GM23248 (cell line): Measurements from ENCODE around the gene SNX11. TPM values are rescaled to one million over a fixed set of nuclear protein-coding genes. Genes with fewer than 3 reads are reported as not detected.

ENCODE experiments used
- DNase-seq: peaks from one replicate; pipeline ENCODE4 v3.0.0-alpha.2; 2015
- H2AFZ ChIP-seq: fragments of 200-600 bp; sonication (generic); 2 replicates; pipeline ENCODE4 v1.6.1; 2016; ENCODE audit warnings: antibody characterized with exemption
- H3F3A ChIP-seq: fragments of 200-600 bp; sonication (generic); 2 replicates; pipeline ENCODE4 v1.6.1; 2016; ENCODE audit warnings: mild to moderate bottlenecking, antibody characterized with exemption, mixed run types; ENCODE audit not compliant: insufficient read depth
- H3K27ac ChIP-seq: fragments of 200-600 bp; sonication (generic); 2 replicates; pipeline ENCODE4 v1.5.1; 2016; ENCODE audit warnings: mild to moderate bottlenecking
- H3K27me3 ChIP-seq: fragments of 200-600 bp; sonication (generic); replicated peaks from 2 replicates; pipeline ENCODE4 v1.6.1; 2016; ENCODE audit warnings: mild to moderate bottlenecking; ENCODE audit not compliant: insufficient read depth
- H3K36me3 ChIP-seq: fragments of 200-600 bp; sonication (generic); 2 replicates; pipeline ENCODE4 v1.6.1; 2016; ENCODE audit warnings: low read depth, mild to moderate bottlenecking
- H3K4me1 ChIP-seq: fragments of 200-600 bp; sonication (generic); 2 replicates; pipeline ENCODE4 v1.6.1; 2016; ENCODE audit warnings: mild to moderate bottlenecking; ENCODE audit not compliant: insufficient read depth
- H3K4me2 ChIP-seq: fragments of 200-600 bp; sonication (generic); one replicate; pipeline ENCODE4 v1.6.1; 2016; ENCODE audit warnings: mild to moderate bottlenecking; ENCODE audit not compliant: unreplicated experiment
- H3K4me3 ChIP-seq: fragments of 200-600 bp; sonication (generic); 2 replicates; pipeline ENCODE4 v1.5.1; 2016; ENCODE audit warnings: mild to moderate bottlenecking
- H3K79me2 ChIP-seq: fragments of 200-600 bp; sonication (generic); 2 replicates; pipeline ENCODE4 v1.6.1; 2016; ENCODE audit warnings: mild to moderate bottlenecking; ENCODE audit not compliant: insufficient read depth
- H3K9ac ChIP-seq: fragments of 200-600 bp; sonication (generic); 2 replicates; pipeline ENCODE4 v1.6.1; 2016; ENCODE audit warnings: mild to moderate bottlenecking
- H3K9me2 ChIP-seq: fragments of 200-600 bp; sonication (generic); 2 replicates; pipeline ENCODE4 v1.6.1; 2016; ENCODE audit warnings: mixed run types, mild to moderate bottlenecking, moderate library complexity; ENCODE audit not compliant: insufficient read depth
- H3K9me3 ChIP-seq: fragments of 200-600 bp; sonication (generic); one replicate; pipeline ENCODE4 v1.6.1; 2017; ENCODE audit warnings: low read depth
- H4K20me1 ChIP-seq: fragments of 200-600 bp; sonication (generic); 2 replicates; pipeline ENCODE4 v1.6.0; 2016; ENCODE audit not compliant: insufficient read depth
- EZH2 ChIP-seq: fragments of 200-600 bp; sonication (generic); IDR thresholded peaks from 2 replicates; pipeline ENCODE4 v1.6.1; 2018; ENCODE audit warnings: antibody characterized with exemption, mild to moderate bottlenecking; ENCODE audit not compliant: insufficient read depth, poor library complexity, severe bottlenecking
- EZH2phosphoT487 ChIP-seq: fragments of 200-600 bp; sonication (generic); IDR thresholded peaks from 2 replicates; pipeline ENCODE4 v1.6.1; 2018; ENCODE audit warnings: antibody characterized with exemption, moderate library complexity, mild to moderate bottlenecking, low read depth; ENCODE audit not compliant: insufficient read depth
- WGBS, 2 experiments: methylation state at CpG; one replicate each; pipeline ENCODE4 v1.1.6; 2015 to 2017; ENCODE audit warnings: low lambda C conversion rate in 2 of 2, low coverage in 1 of 2; ENCODE audit errors: missing lambda C conversion rate in 2 of 2; 5-methylcytosine and 5-hydroxymethylcytosine counted together
- in situ Hi-C: fragments of 300-500 bp; cut with MboI; formaldehyde crosslinking; loops from 2 replicates; pipeline ENCODE4 v1.15.0; 2020
- polyA plus RNA-seq: library from polyadenylated mRNA; unstranded; fragments of >200 nt; fragmentation: Nextera tagmentation; extraction: Ambion mirVana; gene quantifications from 2 replicates; pipeline ENCODE4 v1.2.1, GENCODE V29; 2016
- total RNA-seq: library from RNA; depleted of rRNA; stranded (reverse); fragments of >200 nt; shearing (Covaris generic); gene quantifications from 2 replicates; pipeline ENCODE4 v1.2.3, GENCODE V29; 2014

SNX11 gene
- total and polyA plus RNA-seq, 2 experiments from 2014 or later = 14.7 to 17.5 TPM

DNA sequence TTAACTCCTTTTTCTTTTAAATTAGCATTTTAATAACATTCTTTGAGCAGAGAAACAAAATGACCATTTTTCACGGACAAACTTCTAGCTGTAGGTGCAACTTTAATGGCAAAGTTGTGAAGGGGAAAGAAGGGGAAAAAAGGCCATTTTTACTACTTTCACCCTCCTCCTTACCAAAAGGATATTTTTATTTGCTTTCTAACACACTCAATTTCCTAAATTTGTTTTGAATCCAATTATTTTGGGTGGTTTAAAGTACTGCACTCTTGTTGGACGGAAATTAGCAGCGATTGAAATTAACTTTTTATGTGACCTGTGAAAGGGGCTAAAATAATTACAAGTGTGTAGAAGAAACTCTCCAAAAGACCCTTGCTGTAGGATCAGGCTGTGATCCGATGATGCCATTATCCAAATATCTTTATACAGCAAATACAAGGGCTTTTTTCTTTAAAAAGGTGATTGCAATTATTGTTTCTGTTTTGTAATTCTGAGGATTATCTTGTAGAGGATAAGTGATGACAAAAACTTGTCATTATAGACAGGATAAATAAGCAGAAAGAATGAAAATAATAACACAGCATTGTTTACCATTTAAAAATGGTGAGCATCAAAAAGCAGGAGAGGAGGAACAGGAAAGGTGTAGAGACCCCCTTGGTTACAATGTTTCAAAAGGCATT lies 42.4 kb downstream of the SNX11 start:
- H3K9me2 ChIP-seq = no peaks in the 10 kb centered on the region
- H3K36me3 ChIP-seq = no peaks in the 10 kb centered on the region
- no peak overlapping the region for H3K27ac ChIP-seq
- in situ Hi-C loops = no loop called here
- H3K9ac ChIP-seq = no peak overlapping the region
- H3F3A ChIP-seq = no peaks in the 10 kb centered on the region
- no peak overlapping the region for H3K4me3 ChIP-seq
- H3K4me1 ChIP-seq = no peaks in the 10 kb centered on the region
- no peak for DNase-seq
- no peak overlapping the region for H3K4me2 ChIP-seq
- H3K79me2 ChIP-seq = no peaks in the 10 kb centered on the region
- no peaks in the 10 kb centered on the region for H4K20me1 ChIP-seq
- no peak for TF ChIP-seq EZH2phosphoT487
- TF ChIP-seq EZH2 = no peak
- H2AFZ ChIP-seq = no peak overlapping the region
- peaks cover 95% of the 10 kb centered on the region for H3K27me3 ChIP-seq
- H3K9me3 ChIP-seq = no peaks in the 10 kb centered on the region
- 45 to 50% methylated on average over 4 of the region's 4 CpGs for WGBS, 2 experiments

DNA sequence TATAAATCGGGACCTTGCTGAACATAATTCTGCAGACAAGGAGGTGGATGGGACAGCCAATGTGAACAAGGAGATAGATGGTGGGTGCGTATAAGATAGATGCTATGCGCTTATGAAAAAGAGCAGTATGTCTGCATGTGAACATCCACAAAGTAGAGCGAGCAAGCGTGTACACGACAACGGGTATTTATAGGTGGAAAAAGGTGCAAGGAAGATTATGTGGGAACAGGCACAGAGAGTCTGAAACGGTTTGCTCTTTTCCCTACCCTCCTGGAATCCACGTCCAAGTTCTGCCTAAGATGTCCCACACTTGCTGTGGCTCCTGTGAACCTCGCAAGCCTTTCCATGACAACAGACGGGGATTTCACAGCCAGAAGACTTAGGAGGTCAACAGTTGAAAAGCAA lies 43.0 kb downstream of the SNX11 start:
- H3K9me3 ChIP-seq = no peaks in the 10 kb centered on the region
- TF ChIP-seq EZH2phosphoT487 (no peak), EZH2 (peak; percentile 23)
- no peaks in the 10 kb centered on the region for H3K36me3 ChIP-seq
- H3K9me2 ChIP-seq = no peaks in the 10 kb centered on the region
- H3K4me2 ChIP-seq = no peak overlapping the region
- no peak for DNase-seq
- no peak overlapping the region for H3K27ac ChIP-seq
- WGBS, 2 experiments = 54 to 58% methylated on average over 11 of the region's 11 CpGs
- no peaks in the 10 kb centered on the region for H3F3A ChIP-seq
- no peaks in the 10 kb centered on the region for H4K20me1 ChIP-seq
- H2AFZ ChIP-seq = no peak overlapping the region
- peaks cover 88% of the 10 kb centered on the region for H3K27me3 ChIP-seq
- H3K4me1 ChIP-seq = no peaks in the 10 kb centered on the region
- no peak overlapping the region for H3K4me3 ChIP-seq
- in situ Hi-C loops = no loop called here
- H3K79me2 ChIP-seq = no peaks in the 10 kb centered on the region
- H3K9ac ChIP-seq = no peak overlapping the region

DNA sequence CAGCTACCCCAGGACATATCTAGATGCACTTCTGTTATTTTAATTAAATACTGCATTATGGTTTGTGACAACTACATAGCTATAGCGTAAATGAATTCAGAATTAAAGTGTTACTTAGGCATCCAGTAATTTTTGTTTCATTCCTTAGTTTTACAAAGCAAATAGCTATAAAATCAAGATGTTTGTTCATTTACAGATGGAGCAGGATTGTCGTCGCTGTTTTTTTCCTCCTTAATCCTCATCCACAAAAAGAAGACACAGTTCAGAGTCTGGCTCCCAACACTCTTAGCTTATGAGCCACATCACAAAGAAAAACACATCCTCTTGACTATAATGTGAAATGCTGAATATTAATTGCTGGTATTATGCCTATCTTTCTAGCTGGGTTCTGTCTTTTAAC lies 43.7 kb downstream of the SNX11 start:
- TF ChIP-seq EZH2phosphoT487 (no peak), EZH2 (no peak)
- Histone ChIP-seq H3K79me2 (no peaks in the 10 kb centered on the region), H3K27ac (no peak overlapping the region), H2AFZ (no peak overlapping the region), H3K4me2 (no peak overlapping the region), H3F3A (no peaks in the 10 kb centered on the region), H4K20me1 (no peaks in the 10 kb centered on the region), H3K9me2 (no peaks in the 10 kb centered on the region), H3K9ac (no peak overlapping the region), H3K9me3 (no peaks in the 10 kb centered on the region), H3K27me3 (peaks cover 82% of the 10 kb centered on the region), H3K4me1 (no peaks in the 10 kb centered on the region), H3K36me3 (no peaks in the 10 kb centered on the region), H3K4me3 (no peak overlapping the region)
- in situ Hi-C loops = no loop called here
- DNase-seq = no peak
- 58 to 64% methylated on average over 3 of the region's 3 CpGs for WGBS, 2 experiments

DNA sequence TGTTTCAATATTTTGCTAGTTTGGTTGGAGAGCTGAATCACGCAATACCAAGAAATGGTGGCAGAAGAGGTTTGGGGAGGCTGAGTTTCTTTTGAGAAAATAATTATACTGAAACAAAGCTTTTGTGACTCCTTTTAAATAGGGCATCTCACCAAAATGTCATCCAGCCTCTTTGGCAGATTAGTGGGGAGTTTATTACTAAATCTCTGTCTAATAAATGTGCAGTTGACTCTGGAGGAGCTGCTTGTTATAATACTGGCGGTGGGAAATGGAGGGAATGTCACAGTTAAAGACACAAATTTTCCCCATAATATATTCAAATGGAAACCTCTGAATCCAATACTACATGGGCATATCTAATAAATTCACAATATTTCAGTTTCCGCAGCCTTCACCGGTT lies 44.7 kb downstream of the SNX11 start:
- TF ChIP-seq EZH2phosphoT487 (no peak), EZH2 (no peak)
- peaks cover 71% of the 10 kb centered on the region for H3K27me3 ChIP-seq
- no peaks in the 10 kb centered on the region for H3K79me2 ChIP-seq
- H3K36me3 ChIP-seq = no peaks in the 10 kb centered on the region
- no peaks in the 10 kb centered on the region for H4K20me1 ChIP-seq
- no peak overlapping the region for H3K9ac ChIP-seq
- no peaks in the 10 kb centered on the region for H3K4me1 ChIP-seq
- H3F3A ChIP-seq = no peaks in the 10 kb centered on the region
- no peak for DNase-seq
- no peaks in the 10 kb centered on the region for H3K9me2 ChIP-seq
- H3K9me3 ChIP-seq = no peaks in the 10 kb centered on the region
- no peak overlapping the region for H3K27ac ChIP-seq
- in situ Hi-C loops = no loop called here
- 65 to 67% methylated on average over 4 of the region's 4 CpGs for WGBS, 2 experiments
- H2AFZ ChIP-seq = no peak overlapping the region
- H3K4me2 ChIP-seq = no peak overlapping the region
- no peak overlapping the region for H3K4me3 ChIP-seq
